ENCODE data around the gene C19orf81. TPM values are rescaled to one million over a fixed set of nuclear protein-coding genes. Genes with fewer than 3 reads are reported as not detected.

C19orf81 gene
- total and polyA plus RNA-seq, 2 of the 13 experiments (the other 11 are each of a cell fraction or from before 2014, with no cell fraction given), result not detected

GRCh38 chr19:50694815-50695145, 45.5 kb downstream of the C19orf81 start:
- no peak for FAIRE-seq
- Histone ChIP-seq H3K36me3 (replicated peaks in 1 of 2; ENCODE audit: control insufficient read depth in 1 of 2, insufficient read depth in 2 of 2, low read length in 2 of 2) (no peaks in the 10 kb centered on the region), H3K27me3 (ENCODE audit: control insufficient read depth in 1 of 2, insufficient read depth in 2 of 2, low read length in 2 of 2) (peaks cover 0 to 2% of the 10 kb centered on the region in 2 experiments; a peak in 2 of 5 replicates), H4K20me1 (ENCODE audit: insufficient read depth, low read length) (no peaks in the 10 kb centered on the region), H3K4me1 (ENCODE audit: insufficient read depth, low read length) (no peaks in the 10 kb centered on the region), H3K4me3 (replicated peaks in 1 of 3; ENCODE audit: insufficient read depth in 1 of 3, low read depth in 2 of 3, low read length in 3 of 3) (no peak overlapping the region), H3K4me2 (ENCODE audit: low read depth, low read length) (no peak overlapping the region), H2AFZ (ENCODE audit: low read length) (no peak overlapping the region), H3K9me3 (ENCODE audit: low read length) (no peaks in the 10 kb centered on the region), H3K9ac (ENCODE audit: insufficient read depth, low read depth, low read length) (no peak overlapping the region), H3K79me2 (ENCODE audit: insufficient read depth, low read length) (no peaks in the 10 kb centered on the region), H3K27ac (ENCODE audit: extremely low read length, insufficient read depth, low read length) (no peak overlapping the region)
- ATAC-seq, result no peak
- CTCF ChIA-PET (ENCODE audit: low intra/inter-chr PET ratio, low total read pairs), result no interaction called here
- in situ Hi-C loops (cut with HindIII; ENCODE audit: extremely low pct_ligation_motif_present, low pct_unique_long_range_greater_than_20kb), result no loop called here
- DNase-seq (ENCODE audit: low spot score), result no peak
- no peak for TF ChIP-seq HHEX (CRISPR knock-in tag; IDR thresholded peaks at IDR 0.05)
- no peak for TF ChIP-seq CEBPG (CRISPR knock-in tag; IDR thresholded peaks at IDR 0.05)
- TF ChIP-seq HDAC1 (CRISPR knock-in tag; IDR thresholded peaks at IDR 0.05), result no peak
- TF ChIP-seq DNMT1 (CRISPR knock-in tag; IDR thresholded peaks at IDR 0.05), result no peak
- no peak for TF ChIP-seq DPF2 (CRISPR knock-in tag; IDR thresholded peaks at IDR 0.05; ENCODE audit: borderline replicate concordance, low read depth)
- no peak for TF ChIP-seq POGZ (CRISPR knock-in tag; IDR thresholded peaks at IDR 0.05)
- TF ChIP-seq, protein P1, sequence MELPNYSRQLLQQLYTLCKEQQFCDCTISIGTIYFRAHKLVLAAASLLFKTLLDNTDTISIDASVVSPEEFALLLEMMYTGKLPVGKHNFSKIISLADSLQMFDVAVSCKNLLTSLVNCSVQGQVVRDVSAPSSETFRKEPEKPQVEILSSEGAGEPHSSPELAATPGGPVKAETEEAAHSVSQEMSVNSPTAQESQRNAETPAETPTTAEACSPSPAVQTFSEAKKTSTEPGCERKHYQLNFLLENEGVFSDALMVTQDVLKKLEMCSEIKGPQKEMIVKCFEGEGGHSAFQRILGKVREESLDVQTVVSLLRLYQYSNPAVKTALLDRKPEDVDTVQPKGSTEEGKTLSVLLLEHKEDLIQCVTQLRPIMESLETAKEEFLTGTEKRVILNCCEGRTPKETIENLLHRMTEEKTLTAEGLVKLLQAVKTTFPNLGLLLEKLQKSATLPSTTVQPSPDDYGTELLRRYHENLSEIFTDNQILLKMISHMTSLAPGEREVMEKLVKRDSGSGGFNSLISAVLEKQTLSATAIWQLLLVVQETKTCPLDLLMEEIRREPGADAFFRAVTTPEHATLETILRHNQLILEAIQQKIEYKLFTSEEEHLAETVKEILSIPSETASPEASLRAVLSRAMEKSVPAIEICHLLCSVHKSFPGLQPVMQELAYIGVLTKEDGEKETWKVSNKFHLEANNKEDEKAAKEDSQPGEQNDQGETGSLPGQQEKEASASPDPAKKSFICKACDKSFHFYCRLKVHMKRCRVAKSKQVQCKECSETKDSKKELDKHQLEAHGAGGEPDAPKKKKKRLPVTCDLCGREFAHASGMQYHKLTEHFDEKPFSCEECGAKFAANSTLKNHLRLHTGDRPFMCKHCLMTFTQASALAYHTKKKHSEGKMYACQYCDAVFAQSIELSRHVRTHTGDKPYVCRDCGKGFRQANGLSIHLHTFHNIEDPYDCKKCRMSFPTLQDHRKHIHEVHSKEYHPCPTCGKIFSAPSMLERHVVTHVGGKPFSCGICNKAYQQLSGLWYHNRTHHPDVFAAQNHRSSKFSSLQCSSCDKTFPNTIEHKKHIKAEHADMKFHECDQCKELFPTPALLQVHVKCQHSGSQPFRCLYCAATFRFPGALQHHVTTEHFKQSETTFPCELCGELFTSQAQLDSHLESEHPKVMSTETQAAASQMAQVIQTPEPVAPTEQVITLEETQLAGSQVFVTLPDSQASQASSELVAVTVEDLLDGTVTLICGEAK (IDR thresholded peaks at IDR 0.05), result no peak
- TF ChIP-seq, protein P1 (CRISPR knock-in tag; IDR thresholded peaks at IDR 0.05), result no peak
- no peak for TF ChIP-seq ZNF644 (CRISPR knock-in tag; IDR thresholded peaks at IDR 0.05; ENCODE audit: low read depth)
- TF ChIP-seq NFE2L2 (IDR thresholded peaks at IDR 0.05; ENCODE audit: low read length), result no peak
- TF ChIP-seq IKZF1 (IDR thresholded peaks at IDR 0.05), result no peak
- TF ChIP-seq ZNF780A (CRISPR knock-in tag; IDR thresholded peaks at IDR 0.05), result no peak
- TF ChIP-seq KMT2B (CRISPR knock-in tag; IDR thresholded peaks at IDR 0.05), result no peak
- no peak for TF ChIP-seq CREB1 (IDR thresholded peaks at IDR 0.05)
- TF ChIP-seq CREB1 (CRISPR knock-in tag; IDR thresholded peaks at IDR 0.05), result no peak
- no peak for TF ChIP-seq ZNF552 (CRISPR knock-in tag; IDR thresholded peaks at IDR 0.05; ENCODE audit: borderline replicate concordance)
- intact Hi-C loops (cut with micrococcal nuclease; ENCODE audit: unreplicated experiment), result no loop called here
- WGBS (ENCODE audit: low lambda C conversion rate), result 4% methylated on average over 9 of the region's 51 CpGs
- no TSS peak for BruUV-seq (replicated peaks)
- POLR2A ChIA-PET, result no interaction called here

Data from HepG2 (cell line).